ENCODE results near the gene ASF1A. TPM values are rescaled to one million over a fixed set of nuclear protein-coding genes. Genes with fewer than 3 reads are reported as not detected.
A peak's percentile ranks its signal among the peaks of the same experiment; 100 is the strongest.

Gene ASF1A
- total RNA-seq, 1 experiment from 2014 or later, result 17.2 TPM

DNA sequence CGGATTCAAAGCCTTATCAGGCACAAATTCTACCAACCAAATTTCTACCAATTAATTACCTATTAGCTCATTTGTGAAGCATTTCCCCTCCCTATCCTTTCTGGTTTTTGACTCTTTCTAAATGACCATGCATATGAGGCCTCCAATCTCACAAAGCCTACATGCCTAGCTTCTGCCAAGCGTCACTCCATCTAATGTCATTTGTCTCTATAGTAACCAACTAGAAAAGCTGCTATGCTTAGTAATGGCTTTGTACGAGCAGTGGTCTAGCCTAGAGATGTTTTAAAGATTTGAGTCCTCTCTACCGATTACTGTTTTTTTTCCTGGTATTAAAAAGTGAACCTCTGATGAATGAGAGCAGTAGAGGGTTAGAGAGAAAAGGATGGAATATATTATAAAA, 4.8 kb upstream of the ASF1A start:
- Mint-ChIP-seq H3K4me1 (ENCODE audit: low read depth, unreplicated experiment) (peaks cover 12% of the 10 kb centered on the region), H3K4me3 (ENCODE audit: low read depth, unreplicated experiment) (no peak overlapping the region), H3K36me3 (ENCODE audit: insufficient read depth, unreplicated experiment) (peaks cover 15% of the 10 kb centered on the region)

DNA sequence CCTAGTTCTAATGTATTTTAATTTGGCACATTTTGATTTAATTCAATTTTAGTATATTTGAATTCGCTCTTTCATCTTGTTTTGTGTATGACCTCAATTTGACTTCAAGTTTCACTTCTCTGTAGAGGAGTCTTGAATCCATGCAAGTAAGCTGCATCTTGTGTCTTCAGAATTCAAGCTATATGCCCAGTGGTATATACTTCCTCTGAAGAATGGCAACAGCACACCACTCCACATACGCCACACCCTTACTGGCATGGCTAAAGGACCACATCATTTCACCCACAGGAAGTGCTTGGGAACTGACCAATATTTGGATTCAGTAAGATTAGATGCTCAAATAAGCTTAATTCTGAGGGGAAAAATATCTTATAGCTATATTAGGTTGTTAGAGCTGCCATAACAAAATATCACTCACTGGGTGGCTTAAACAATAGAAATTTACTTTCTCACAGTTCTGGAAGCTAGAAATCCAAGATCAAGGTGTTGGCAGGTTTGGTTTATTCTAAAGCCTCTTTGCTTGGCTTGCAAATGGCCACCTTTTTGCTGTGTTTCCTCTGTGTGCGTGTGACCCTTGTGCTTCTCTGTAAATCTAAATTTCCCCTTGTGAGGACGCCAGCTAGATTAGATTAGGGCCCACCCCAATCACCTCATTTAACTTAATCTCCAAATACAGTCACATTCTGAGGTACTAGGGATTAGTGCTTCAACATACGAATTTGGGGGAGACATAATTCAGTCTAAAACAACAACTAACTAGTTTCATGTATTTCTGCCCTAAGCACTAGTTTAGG, 2.8 kb upstream of the ASF1A start:
- CTCF ChIA-PET, result no interaction called here
- Mint-ChIP-seq H3K27ac (ENCODE audit: unreplicated experiment) (no peak overlapping the region), H3K27me3 (ENCODE audit: unreplicated experiment) (no peaks in the 10 kb centered on the region), H3K4me3 (ENCODE audit: low read depth, unreplicated experiment) (no peak overlapping the region), H3K36me3 (ENCODE audit: insufficient read depth, unreplicated experiment) (peaks cover 25% of the 10 kb centered on the region), H3K4me1 (ENCODE audit: low read depth, unreplicated experiment) (peaks cover 12% of the 10 kb centered on the region), H3K9me3 (ENCODE audit: low read depth, unreplicated experiment) (no peaks in the 10 kb centered on the region)
- no peak for DNase-seq
- no TSS peak for BruUV-seq (replicated peaks)
- intact Hi-C loops (cut with micrococcal nuclease; ENCODE audit: unreplicated experiment), result loop anchor here (10.0 kb wide), 2 partner anchors 224 to 326 kb away; no protein-coding TSS in a partner anchor
- TF ChIP-seq, protein P1, sequence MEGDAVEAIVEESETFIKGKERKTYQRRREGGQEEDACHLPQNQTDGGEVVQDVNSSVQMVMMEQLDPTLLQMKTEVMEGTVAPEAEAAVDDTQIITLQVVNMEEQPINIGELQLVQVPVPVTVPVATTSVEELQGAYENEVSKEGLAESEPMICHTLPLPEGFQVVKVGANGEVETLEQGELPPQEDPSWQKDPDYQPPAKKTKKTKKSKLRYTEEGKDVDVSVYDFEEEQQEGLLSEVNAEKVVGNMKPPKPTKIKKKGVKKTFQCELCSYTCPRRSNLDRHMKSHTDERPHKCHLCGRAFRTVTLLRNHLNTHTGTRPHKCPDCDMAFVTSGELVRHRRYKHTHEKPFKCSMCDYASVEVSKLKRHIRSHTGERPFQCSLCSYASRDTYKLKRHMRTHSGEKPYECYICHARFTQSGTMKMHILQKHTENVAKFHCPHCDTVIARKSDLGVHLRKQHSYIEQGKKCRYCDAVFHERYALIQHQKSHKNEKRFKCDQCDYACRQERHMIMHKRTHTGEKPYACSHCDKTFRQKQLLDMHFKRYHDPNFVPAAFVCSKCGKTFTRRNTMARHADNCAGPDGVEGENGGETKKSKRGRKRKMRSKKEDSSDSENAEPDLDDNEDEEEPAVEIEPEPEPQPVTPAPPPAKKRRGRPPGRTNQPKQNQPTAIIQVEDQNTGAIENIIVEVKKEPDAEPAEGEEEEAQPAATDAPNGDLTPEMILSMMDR (IDR thresholded peaks at IDR 0.05; ENCODE audit: unreplicated experiment), result no peak

More for the DNA sequence above, 4.8 kb upstream of the ASF1A start:
- no peaks in the 10 kb centered on the region for H3K27me3 Mint-ChIP-seq (ENCODE audit: unreplicated experiment)
- no peak for DNase-seq
- TF ChIP-seq, protein P1 (IDR thresholded peaks at IDR 0.05; ENCODE audit: unreplicated experiment), result no peak
- intact Hi-C loops (cut with micrococcal nuclease; ENCODE audit: unreplicated experiment), result no loop called here
- H3K9me3 Mint-ChIP-seq (ENCODE audit: low read depth, unreplicated experiment), result no peaks in the 10 kb centered on the region
- no TSS peak for BruUV-seq (replicated peaks)
- CTCF ChIA-PET, result no interaction called here
- H3K27ac Mint-ChIP-seq (ENCODE audit: unreplicated experiment), result no peak overlapping the region

DNA sequence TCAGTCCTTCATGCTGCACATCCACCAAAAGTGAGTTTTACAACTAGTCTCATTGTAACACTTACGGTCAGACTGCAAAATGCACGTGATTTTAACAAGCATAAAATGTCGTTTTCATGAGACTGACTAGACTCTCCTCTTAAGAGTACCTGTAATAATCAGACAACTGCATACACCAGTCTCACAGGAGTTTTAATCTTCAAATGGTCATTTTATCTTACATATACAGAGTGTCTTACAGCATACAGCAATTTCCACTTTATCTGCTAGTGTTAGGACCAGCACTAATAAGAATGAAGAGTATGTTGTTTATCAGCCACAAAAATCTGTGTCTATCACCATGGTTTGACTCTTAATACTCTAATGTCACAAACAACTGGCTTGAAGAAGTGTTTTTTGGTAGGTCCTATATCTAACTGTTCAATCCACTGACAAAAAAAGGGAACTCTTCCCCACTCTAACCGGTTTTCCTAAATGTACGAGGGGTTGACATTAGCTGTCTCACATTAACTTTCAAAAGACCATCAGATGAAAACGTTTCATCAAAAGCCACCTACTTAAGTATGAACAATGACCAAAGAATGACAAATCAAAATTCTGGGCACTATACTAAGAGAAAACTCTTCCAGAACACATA, 1.5 kb upstream of the ASF1A start:
- H3K27me3 Mint-ChIP-seq (ENCODE audit: unreplicated experiment), result no peaks in the 10 kb centered on the region
- CTCF ChIA-PET, result no interaction called here
- no peak for DNase-seq
- peaks cover 12% of the 10 kb centered on the region for H3K4me1 Mint-ChIP-seq (ENCODE audit: low read depth, unreplicated experiment)
- TF ChIP-seq, protein P1 (IDR thresholded peaks at IDR 0.05; ENCODE audit: unreplicated experiment), result no peak
- H3K27ac Mint-ChIP-seq (ENCODE audit: unreplicated experiment), result peak overlapping the region; percentile 100
- intact Hi-C loops (cut with micrococcal nuclease; ENCODE audit: unreplicated experiment), result loop anchor here (10.0 kb wide), 2 partner anchors 222 to 328 kb away; no protein-coding TSS in a partner anchor
- no TSS peak for BruUV-seq (replicated peaks)
- H3K9me3 Mint-ChIP-seq (ENCODE audit: low read depth, unreplicated experiment), result no peaks in the 10 kb centered on the region
- peaks cover 28% of the 10 kb centered on the region for H3K36me3 Mint-ChIP-seq (ENCODE audit: insufficient read depth, unreplicated experiment)
- peak overlapping the region; percentile 99 for H3K4me3 Mint-ChIP-seq (ENCODE audit: low read depth, unreplicated experiment)

DNA sequence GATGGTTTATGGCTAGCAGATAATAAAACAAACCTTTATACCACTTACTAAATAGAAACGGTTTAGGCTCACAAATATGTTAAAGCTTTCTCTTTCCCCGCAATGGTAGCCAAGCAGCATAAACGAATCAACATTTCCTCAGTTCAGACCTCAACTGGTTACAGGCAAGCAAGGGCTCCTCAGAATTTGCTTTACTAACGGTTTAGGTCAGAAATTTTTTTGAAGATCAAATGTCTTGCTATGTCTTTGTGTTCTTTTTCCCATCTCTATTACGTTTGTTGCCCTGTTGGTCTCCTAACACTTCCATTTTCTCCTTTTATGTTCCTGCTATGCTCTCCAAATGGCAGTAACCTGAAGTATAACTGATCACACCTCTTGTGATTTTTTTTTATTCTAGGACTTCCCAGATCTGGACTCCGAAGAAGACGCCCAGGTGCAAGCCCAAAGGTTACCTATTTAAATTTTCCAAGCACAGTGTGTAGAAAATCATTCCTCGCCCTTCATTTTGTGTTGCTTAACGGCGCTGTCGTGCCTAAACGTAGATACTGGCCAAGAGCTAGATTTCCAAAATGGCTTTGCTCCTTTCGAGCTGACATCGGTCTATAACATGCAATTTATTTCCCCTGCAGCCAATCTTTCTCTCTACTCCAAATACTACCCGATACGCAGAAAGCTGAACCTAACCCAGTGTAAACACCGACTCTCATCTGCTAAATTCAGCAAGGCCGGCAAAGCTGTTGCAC, 717 bp upstream of the ASF1A start:
- DNase-seq, result no peak
- peaks cover 12% of the 10 kb centered on the region for H3K4me1 Mint-ChIP-seq (ENCODE audit: low read depth, unreplicated experiment)
- H3K4me3 Mint-ChIP-seq (ENCODE audit: low read depth, unreplicated experiment), result peak overlapping the region; percentile 99
- TF ChIP-seq, protein P1 (IDR thresholded peaks at IDR 0.05; ENCODE audit: unreplicated experiment), result no peak
- peaks cover 28% of the 10 kb centered on the region for H3K36me3 Mint-ChIP-seq (ENCODE audit: insufficient read depth, unreplicated experiment)
- H3K9me3 Mint-ChIP-seq (ENCODE audit: low read depth, unreplicated experiment), result no peaks in the 10 kb centered on the region
- intact Hi-C loops (cut with micrococcal nuclease; ENCODE audit: unreplicated experiment), result loop anchor here (10.0 kb wide), 2 partner anchors 222 to 328 kb away; no protein-coding TSS in a partner anchor
- BruUV-seq (replicated peaks), result TSS peak; percentile 28
- CTCF ChIA-PET, result interaction anchor here (1.5 kb wide), 1 partner anchor 217 kb away, joined by 4 read pairs; no protein-coding TSS in a partner anchor
- no peaks in the 10 kb centered on the region for H3K27me3 Mint-ChIP-seq (ENCODE audit: unreplicated experiment)
- peak overlapping the region; percentile 100 for H3K27ac Mint-ChIP-seq (ENCODE audit: unreplicated experiment)
